NCI-H1694 treated with DMSO at 0.1 percent for 48 hours (cell line): ENCODE data around the gene L3MBTL4.
"Not testable (repeated sequence)": the region's sequence is repeated elsewhere in the genome, so short reads cannot be mapped to it uniquely, and the experiment has no call there.

ENCODE experiments used
- DNase-seq: peaks from one replicate; lab custom pipeline; 2025; lab: John Stamatoyannopoulos, UW

Gene L3MBTL4

DNA sequence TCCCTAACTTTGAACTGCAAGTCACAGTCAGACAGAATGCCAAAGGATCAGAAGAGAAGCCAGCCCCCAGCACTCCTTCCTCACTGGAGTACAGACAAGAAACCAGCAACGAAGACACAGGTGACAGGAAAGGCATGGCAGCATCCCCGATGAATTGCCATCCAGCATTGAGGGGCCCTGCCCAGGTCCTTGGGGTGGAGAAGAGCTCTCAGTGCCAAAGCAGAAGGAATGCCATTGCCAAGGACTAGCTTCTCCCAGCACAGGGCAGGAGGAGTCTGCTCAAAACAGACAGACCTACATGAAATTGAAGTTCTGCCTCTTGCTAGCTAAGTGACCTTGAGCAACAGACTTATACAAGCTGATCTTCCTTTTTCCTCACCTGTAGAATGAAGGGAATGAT lies 220.1 kb downstream of the L3MBTL4 start:
- no peak for DNase-seq

DNA sequence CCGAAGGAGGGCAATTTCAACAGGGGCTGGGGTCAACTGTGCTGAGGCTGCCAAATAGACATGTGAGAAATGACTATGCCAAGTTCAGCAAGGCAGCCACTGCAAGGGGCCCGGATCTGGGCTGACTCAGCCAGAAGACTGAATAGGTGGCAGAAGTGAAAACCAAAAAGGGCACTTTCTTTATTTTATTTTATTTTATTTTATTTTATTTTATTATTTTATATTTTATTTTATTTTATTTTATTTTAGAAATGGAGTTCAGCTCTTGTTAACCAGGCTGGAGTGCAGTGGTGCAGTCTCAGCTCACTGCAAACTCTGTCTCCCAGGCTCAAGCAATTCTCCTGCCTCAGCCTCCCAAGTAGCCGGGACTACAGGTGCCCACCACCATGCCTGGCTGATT lies 228.9 kb downstream of the L3MBTL4 start:
- not testable (repeated sequence) for DNase-seq

DNA sequence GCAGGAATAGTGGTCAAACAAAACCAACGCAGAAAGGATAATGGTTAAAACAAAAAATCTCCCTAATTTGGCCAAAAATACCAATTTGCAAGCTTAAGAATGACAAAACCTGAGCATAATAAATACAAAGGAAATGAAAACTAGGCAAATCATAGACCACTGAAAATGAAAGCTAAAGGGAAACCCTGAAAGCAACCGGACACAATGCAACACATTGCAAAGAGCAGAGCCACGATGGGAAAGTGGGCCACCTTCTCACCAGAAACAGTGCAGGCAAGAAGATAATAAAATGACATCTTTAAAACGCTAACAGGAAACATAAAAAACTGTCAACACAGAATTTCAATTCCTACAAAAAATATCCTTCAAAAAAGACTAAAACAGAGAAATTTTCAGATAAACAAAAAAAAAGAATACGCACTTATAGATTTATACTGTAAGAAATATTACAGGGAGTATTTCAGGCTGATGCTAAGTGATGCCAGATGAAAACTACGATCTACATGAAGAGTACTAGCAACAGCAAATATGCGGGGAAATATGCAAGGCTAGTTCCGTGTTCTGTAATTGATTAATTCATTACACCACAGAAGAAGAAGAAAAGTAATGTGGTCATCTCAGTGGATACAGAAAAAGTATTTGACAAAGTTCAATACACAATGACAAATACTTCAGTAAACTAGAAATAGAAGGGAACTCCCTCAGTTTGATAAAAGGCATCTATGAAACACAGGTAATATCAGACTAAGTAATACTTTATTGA lies 239.5 kb downstream of the L3MBTL4 start:
- DNase-seq = no peak

DNA sequence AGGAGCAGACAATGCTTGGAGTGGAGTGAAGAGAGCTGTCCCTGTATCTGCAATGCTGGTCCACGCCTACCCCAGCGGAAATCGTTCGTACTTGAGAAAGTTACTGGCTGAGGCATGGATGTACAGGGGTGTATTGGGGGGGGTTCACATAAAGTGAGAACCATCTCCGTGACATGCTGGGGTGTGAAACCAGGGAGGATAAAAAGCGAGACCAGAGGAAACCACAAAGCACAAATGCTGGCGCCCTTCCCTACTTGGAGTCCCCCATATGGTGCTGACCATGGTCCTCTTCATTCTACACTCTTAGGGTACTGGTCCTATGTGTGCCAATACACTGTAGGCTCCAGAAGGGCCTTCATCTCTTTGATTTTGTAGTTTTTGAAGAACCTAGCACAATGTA lies 244.1 kb downstream of the L3MBTL4 start:
- no peak for DNase-seq

DNA sequence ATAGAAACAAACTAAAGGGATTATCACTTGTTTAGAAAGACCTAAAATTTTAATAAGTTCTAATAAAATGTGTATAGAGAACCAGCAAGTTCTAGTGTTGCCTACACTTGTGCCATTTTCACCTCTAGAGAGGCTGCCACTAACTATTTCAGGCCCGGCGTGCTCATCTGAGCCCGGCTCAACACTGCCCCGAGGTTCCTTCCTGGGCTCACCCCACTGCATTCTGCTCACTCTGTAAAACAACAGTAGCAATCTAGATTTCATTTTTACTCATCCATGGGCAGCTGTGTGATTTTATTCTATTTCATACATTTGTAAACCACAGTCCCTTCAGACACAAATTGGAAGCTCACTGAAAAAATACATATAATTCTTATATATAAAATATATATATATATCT lies 253.2 kb downstream of the L3MBTL4 start:
- no peak for DNase-seq

DNA sequence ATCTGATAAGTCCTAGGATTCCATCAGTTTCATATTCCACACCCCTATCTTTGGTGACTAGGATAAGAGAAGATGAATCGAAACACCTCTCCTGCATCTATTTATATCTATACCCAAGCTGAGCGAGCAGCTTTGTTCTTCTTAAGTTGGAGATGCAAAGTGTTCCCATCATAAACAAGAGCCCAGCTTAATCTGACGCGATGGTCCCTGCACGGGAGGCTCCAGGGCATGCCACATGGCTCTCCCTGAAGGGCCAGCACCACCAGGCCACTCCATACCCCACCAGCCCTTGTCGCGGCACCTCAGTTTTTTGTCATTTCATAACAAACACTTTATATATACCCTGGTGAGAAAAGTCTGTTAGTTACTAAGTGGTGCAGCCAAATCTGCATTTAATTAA lies 255.3 kb downstream of the L3MBTL4 start:
- no peak for DNase-seq

DNA sequence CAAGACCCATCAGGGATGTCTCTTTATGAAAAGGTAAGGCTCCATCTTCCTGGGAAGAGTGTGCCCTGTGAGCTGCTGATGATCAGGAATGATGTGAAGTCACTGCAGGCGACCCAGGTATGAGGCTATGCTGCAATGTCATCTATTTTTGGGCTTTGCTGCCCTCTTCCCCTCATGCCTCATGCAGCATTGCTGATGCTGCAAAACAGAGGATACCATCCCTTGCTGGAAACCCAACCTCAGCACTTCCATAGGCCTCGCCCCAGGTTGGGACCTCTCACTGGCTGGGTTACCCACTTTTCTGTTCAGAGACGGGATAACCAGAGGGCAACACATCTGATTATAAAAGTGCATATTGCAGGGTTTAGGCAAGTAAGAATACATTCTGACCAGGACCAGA lies 255.8 kb downstream of the L3MBTL4 start:
- no peak for DNase-seq

DNA sequence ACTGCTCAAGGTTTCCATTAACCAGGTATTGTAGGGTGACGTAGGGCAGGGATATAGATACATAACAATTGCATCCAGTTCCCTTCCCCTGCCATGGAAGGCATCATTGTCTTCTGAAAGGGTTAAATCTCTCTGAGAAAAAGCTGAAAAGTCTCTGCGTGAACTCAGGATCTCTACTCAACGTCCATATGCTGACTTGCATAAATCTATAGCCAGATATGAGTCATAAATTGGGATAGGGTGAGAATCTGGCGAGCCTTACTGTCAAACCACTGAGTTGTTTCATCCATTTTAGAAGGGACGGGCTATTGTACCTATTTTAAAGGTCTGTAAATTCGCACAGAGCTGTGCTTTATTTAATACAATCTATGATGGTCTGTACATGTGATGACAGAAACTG lies 258.3 kb downstream of the L3MBTL4 start:
- no peak for DNase-seq

DNA sequence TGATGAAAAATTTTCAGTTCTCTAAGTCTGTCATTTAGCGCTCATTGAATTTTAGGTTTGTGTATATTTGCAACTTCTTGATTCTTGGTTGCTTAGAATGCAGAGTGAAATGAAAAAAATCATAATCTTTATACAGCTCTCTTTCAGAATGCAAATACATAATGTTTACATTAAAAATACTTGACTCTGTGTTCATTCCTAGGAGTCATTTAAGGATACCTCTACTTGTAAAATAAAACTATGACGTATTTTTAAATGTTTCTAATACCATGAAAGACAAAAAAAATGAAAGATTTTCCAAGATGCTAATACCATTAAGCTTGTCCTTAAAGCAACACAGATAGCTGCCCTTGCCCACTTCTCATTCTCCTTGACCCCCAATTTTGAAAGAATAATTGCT lies 259.0 kb downstream of the L3MBTL4 start:
- DNase-seq = no peak

DNA sequence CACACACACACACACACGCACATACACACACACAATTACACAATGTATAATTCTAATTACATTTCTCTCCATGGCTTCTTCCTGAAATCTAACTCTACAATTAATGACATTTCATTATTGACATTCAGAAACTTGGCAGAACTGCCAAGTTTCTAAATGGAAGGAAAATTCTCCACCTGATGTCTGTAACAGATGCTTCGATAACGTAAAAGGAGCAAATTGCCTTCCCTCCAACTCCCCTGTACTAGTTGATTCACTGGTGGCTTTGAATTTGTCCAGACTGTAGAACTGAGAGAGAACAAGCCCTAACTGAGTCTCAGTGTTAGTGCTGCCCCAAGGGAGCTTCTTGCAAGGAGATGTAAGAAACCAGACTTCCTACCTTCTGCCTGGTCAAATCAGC lies 264.3 kb downstream of the L3MBTL4 start:
- peak; percentile 40 for DNase-seq

DNA sequence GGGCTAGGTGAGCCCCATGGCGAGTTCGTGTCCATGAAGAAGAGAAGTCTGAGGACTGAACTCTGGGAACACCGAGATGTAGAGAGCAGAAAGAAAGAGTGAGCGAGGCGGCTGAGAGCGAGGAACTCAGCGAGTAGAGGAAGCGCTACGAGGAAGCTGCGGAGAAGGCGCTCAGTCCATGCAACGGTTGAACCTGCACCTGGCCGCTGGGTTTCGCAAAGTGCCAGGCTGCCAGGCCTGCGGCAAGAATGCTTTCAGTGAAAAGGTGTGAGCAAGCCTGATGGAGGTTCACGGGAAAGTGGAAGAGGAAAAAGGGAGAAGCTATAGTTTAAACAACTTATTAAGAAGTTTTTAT lies 268.4 kb downstream of the L3MBTL4 start:
- no peak for DNase-seq

DNA sequence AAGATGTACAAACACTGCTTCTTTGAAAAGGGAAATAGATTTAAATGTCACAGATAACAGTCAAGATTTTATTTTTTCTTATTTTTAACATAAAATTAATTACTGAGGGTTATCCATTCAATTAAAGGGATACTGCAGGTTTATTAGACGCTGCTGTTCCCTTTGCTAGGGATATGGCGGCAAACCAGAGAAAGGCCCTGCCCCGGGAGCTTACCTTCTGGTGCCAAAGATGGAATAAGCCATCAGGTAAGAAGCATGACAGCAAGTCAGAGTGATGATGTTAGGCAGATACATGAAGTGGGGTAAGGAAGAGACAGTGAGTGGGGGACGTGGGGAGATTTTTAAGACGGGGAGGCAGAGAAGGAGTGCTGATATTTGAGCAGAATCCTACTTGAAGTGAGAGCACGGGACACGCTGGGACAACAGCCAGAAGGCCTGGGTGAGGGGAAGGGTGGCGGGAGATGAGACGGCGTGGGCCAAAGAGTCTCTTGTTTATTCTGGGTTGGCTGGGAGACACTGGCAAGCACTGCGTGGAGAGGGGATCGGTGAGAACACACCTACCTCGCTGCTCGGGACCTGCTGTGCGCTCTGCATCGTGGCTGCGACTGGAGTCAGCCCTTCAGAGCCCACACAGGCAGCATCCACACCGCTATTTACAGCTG lies 268.9 kb downstream of the L3MBTL4 start:
- DNase-seq = no peak

DNA sequence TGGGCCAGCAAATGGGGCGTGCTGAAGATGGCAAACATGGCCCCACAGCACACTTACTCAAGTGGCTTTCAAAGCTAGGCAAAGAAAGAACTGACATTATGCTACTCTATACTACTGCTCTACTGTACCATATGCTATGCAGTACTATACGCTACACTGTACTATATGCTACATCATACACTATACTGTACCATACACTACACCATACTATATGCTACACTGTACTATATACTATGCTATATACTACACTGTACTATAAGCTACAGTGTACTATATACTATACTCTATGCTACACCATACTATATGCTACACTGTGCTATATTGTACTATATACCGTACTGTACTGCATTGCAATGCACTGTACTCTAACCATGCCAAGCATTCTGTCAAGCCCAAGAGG lies 275.7 kb downstream of the L3MBTL4 start:
- DNase-seq = no peak

DNA sequence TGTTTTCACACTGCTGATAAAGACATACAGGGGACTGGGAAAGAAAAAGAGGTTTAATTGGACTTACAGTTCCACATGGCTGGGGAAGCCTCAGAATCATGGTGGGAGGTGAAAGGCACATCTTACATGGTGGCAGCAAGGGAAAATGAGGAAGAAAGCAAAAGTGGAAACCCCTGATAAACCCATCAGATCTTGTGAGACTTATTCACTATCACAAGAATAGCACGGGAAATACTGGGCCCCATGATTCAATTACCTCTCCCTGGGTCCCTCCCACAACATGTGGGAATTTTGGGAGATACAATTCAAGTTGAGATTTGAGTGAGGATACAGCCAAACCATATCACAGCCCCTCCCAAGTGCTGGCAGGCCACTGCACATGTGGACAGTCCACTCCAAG lies 278.8 kb downstream of the L3MBTL4 start:
- not testable (repeated sequence) for DNase-seq

DNA sequence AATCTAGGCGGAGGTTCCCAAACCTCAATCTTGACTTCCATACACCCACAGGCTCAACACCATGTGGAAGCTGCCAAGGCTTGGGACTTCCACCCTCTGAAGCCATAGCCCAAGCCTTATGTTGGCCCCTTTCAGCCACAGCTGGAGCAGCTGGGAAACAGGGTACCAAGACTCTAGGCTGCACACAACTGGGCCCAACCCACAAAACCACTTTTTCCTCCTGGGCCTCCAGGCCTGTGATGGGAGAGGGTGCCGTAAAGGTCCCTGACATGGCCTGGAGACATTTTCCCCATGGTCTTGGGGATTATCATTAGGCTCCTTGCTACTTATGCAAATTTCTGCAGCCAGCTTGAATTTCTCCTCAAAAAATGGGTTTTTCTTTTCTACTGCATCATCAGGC lies 279.7 kb downstream of the L3MBTL4 start:
- not testable (repeated sequence) for DNase-seq

DNA sequence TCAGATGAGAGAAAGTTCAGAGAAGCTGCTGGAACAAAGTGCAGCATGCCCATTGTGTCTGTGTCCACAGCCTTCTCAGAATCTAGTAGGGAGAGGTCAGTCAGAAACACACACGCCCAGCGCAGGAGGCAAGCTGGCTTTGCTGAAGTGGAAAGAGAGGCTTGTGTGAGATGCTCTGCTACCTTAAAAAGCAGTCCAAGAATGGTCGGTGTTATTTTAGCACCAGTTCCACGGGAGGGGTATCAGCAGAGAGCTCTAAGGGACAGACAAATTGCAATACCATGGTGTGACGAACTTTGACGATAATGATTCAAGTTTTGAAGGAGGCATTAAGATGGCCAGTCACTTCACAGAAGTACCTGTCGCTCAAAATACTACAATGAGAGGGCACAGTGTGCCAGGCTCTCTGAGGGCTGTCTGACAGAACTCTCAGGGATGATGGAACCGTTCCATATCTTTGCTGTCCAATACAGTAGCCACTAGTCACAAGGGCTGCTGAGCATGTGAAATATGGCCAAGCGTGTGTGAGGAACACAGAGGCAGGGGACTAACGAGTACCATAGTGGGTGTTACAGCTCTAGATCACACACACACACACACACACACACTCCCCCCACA lies 281.9 kb downstream of the L3MBTL4 start:
- DNase-seq = no peak

DNA sequence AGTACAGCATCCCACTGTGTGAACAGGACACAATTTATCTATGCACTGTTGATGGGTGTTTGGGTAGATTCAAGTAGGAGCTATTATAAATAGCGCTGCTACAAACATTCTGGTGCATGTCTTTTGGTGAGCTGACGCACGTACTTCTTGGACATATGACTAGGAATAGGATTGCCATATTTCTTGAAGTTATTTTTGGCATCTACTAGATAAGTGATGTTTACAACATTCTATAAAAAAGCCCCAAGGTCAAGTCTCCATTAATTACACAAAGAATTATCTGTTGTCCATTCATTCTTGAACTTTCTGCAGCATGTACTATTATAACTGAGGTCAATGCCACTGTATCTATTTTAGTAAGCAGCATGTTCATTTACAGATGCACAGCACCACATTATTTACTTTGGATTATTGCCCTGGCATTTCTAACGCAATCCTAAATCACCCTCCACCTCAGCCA lies 293.9 kb downstream of the L3MBTL4 start:
- DNase-seq = no peak

DNA sequence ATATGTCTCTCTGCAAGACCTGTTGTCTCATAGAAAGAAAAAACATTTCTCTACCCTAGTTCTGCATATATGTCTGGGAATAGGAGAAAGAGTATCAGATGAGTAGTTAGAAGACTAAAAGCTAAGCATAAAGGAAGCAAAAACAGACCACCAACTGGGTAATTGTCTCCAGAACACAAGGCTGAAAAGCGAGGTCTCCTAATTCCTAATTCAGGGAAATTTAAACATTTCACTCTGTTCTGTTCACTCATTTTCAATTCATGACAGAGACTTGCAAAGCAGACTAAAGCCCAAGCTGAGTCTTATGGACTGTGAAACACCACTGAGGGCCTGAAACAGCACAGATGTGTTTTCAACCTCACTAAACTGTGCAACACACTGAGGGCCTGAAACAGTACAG lies 294.9 kb downstream of the L3MBTL4 start:
- DNase-seq = no peak

DNA sequence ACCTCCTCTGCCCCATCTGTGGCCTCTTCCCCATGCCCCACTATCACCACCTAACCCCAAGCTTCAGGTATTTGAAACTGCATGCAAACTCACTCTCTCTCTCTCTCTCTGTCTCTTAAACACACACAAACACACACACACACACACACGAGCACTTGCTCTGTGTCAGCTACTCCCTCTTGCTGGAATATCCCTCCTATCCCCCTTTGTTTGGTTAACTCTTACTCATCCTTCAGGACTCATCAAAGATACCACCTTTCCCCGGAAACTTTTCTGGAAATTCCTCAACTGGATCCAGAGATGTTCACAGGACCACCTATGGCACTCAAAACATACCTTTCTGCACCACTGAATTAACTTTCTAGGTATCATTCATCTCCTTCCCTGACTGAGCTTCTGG lies 296.6 kb downstream of the L3MBTL4 start:
- no peak for DNase-seq

DNA sequence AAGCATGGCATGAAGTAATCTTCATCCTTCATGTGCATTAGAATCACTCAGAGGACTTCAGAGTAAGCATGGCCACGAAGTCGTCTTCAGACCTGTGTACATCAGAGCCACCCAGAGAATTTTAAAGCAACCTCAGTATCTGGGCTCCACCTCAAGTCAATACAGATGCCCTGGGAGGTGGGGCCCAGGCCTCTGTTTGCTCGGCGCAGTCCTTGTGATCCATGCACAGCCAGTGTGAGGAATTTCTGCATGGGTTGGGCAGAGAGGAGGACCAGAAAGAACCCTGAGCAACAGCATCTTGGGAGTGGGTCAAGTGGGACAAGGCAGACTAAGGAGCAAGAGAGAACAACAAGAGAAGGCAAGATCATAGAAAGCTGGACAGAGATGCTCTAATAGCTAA lies 299.0 kb downstream of the L3MBTL4 start:
- no peak for DNase-seq

DNA sequence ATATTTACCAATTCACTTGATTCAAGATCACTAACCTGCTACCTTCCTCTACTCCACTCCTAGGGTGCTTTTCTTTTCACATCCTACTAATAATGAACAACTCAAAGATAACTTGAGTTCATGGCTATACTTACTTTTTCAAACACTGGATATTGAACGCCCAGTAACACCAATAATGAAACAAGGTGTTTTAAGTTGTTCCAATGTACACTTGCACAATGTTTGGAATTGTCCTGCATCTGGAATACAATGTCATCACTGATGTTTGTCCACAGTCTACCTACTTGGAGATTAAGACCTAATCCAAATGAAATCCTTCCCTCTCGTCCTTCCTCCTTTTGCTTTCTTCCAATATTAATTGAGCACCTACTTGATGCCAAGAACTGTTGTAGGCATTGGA lies 301.1 kb downstream of the L3MBTL4 start:
- no peak for DNase-seq

DNA sequence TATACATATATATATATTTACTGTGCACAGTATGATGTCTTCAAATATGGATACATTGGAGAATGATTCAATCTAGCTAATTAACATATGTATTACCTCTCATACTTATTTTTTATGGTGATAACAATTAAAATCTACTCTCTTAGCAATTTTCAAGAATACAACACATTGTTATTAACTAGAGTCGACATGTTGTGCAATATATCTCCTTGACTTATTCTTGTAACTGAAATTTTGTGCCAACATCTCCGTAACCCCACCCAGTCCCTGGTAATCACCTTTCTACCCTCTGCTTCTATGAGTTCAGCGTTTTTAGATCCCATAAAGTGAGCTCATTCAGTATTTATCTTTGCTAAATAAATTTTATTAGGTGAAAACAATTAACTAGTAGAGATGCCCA lies 303.0 kb downstream of the L3MBTL4 start:
- no peak for DNase-seq

DNA sequence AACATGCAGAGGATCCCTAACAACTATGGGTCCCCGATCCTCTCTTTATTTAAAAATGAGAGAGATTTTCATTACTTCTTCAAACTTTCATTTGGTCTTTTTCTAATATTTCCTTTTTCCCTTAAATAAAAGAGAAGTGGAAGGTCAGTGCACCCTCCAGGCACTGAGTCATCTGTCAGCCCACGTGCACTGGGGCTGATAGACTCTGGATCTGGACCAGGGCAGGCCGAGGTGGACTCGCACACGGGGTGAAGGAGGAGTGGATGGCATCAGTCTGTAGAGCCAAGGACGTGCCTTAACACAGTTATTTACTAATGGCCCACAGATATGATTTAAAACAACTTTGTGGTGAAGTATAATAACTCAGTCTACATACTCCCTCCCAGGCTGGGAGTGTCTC lies 305.0 kb downstream of the L3MBTL4 start:
- no peak for DNase-seq
